Nephron progenitor cell (in vitro differentiated cells): ENCODE data around the gene ANO4.

Experiments used
- DNase-seq: peaks from one replicate; pipeline ENCODE4 v3.0.0; 2021
- H3K27ac Mint-ChIP-seq: 2 replicates; pipeline ENCODE4 v1.8.0; 2021; ENCODE audit warnings: mild to moderate bottlenecking, moderate library complexity, mixed read lengths
- H3K27me3 Mint-ChIP-seq: 2 replicates; pipeline ENCODE4 v1.8.0; 2021; ENCODE audit warnings: mild to moderate bottlenecking, low read depth, mixed read lengths; ENCODE audit not compliant: poor library complexity
- H3K36me3 Mint-ChIP-seq: 2 replicates; pipeline ENCODE4 v1.8.0; 2021; ENCODE audit warnings: low read depth, mixed read lengths
- H3K4me1 Mint-ChIP-seq: 2 replicates; pipeline ENCODE4 v1.8.0; 2021; ENCODE audit warnings: mixed read lengths
- H3K4me3 Mint-ChIP-seq: 2 replicates; pipeline ENCODE4 v1.8.0; 2021; ENCODE audit warnings: mild to moderate bottlenecking, moderate library complexity, mixed read lengths
- H3K9me3 Mint-ChIP-seq: 2 replicates; pipeline ENCODE4 v1.8.0; 2021; ENCODE audit warnings: mild to moderate bottlenecking, moderate library complexity, mixed read lengths
- TF ChIP-seq, protein P1 (sequence below): fragments of 200-600 bp; sonication (generic); IDR thresholded peaks from 2 replicates; pipeline ENCODE4 v1.5.0; 2021; ENCODE audit warnings: antibody characterized with exemption

ANO4 gene

DNA sequence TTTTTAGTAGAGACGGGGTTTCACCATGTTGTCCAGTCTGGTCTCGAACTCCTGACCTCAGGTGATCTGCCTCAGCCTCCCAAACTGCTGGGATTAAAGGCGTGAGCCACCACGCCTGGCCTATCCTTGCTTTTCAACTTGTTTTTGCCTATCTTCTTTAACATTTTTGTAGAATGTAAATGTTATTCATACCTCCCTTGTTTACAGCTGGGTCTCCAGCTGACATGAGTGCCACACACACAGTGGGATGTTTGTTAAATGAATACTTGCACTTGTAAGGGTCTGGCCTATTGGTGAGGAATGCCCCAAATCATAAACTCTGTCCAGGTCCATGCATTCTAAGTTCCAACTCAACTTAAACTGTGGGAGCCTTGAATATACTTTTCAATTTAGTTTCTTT, 176.3 kb downstream of the ANO4 start:
- Mint-ChIP-seq H3K9me3 (no peaks in the 10 kb centered on the region), H3K4me3 (no peak overlapping the region), H3K27me3 (no peaks in the 10 kb centered on the region), H3K36me3 (no peaks in the 10 kb centered on the region), H3K27ac (no peak overlapping the region), H3K4me1 (no peaks in the 10 kb centered on the region)
- no peak for DNase-seq
- TF ChIP-seq, protein P1, sequence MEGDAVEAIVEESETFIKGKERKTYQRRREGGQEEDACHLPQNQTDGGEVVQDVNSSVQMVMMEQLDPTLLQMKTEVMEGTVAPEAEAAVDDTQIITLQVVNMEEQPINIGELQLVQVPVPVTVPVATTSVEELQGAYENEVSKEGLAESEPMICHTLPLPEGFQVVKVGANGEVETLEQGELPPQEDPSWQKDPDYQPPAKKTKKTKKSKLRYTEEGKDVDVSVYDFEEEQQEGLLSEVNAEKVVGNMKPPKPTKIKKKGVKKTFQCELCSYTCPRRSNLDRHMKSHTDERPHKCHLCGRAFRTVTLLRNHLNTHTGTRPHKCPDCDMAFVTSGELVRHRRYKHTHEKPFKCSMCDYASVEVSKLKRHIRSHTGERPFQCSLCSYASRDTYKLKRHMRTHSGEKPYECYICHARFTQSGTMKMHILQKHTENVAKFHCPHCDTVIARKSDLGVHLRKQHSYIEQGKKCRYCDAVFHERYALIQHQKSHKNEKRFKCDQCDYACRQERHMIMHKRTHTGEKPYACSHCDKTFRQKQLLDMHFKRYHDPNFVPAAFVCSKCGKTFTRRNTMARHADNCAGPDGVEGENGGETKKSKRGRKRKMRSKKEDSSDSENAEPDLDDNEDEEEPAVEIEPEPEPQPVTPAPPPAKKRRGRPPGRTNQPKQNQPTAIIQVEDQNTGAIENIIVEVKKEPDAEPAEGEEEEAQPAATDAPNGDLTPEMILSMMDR: no peak

DNA sequence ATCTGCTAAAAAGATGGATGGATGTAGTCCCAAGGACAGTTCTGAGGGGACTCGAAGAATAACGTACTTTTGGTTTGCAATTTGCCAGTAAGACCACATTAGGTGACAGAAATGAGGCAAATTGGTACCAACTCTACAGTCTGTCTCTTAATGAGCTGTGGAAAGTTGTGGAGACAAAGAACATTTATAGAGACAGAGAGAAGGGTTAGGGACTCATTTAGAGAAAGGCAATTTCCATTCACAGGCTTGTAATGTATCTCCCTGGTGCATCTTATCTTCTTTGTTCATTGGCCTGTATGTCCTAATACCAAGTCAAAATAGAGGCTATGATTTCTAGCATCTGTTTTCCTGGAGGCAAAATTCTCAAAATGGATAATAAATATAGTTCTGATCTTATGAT, 177.5 kb downstream of the ANO4 start:
- H3K27me3 Mint-ChIP-seq: no peaks in the 10 kb centered on the region
- no peaks in the 10 kb centered on the region for H3K36me3 Mint-ChIP-seq
- TF ChIP-seq, protein P1: no peak
- no peak overlapping the region for H3K27ac Mint-ChIP-seq
- H3K4me1 Mint-ChIP-seq: no peaks in the 10 kb centered on the region
- DNase-seq: no peak
- H3K4me3 Mint-ChIP-seq: no peak overlapping the region
- no peaks in the 10 kb centered on the region for H3K9me3 Mint-ChIP-seq

DNA sequence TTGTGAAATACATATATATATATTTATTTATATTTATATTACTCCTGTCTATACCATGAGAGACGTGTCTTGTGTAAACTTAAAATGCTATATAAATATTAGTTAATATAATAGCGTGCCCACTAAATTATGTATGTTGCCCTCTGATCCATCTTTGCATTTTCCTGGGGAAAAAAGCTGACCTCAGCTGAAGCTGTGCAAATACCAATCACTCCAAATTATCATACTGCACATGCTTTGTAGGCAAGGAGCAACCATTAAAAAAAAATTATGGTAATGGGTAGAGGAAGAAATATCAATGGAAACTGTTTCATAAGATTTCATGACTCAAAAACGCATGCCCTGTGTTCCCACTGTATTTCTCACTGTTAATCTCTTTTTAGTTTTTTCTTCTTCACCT, 179.8 kb downstream of the ANO4 start:
- H3K9me3 Mint-ChIP-seq: no peaks in the 10 kb centered on the region
- peaks cover 4% of the 10 kb centered on the region for H3K27me3 Mint-ChIP-seq
- TF ChIP-seq, protein P1: no peak
- no peaks in the 10 kb centered on the region for H3K36me3 Mint-ChIP-seq
- H3K4me3 Mint-ChIP-seq: no peak overlapping the region
- no peaks in the 10 kb centered on the region for H3K4me1 Mint-ChIP-seq
- H3K27ac Mint-ChIP-seq: no peak overlapping the region
- no peak for DNase-seq

DNA sequence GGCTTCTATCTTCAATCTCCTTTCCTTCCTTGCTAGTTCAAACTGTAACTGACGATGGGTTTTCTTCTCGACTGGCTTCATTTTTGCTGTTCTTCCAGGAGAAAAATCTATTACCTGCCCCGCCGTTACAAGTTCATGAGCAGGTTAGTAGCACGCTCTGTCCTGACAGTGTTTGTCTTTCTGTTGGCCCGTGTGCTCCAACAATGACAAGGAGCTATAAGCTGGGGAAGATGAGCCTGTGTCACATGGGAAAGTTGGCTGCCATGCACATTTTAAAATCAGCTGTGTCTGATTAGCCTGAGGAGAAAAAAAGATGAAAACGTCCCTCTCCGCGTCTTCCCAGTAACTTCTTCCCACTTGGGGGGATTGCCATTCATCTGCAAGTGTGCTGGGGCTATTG, 180.2 kb downstream of the ANO4 start:
- TF ChIP-seq, protein P1: no peak
- no peaks in the 10 kb centered on the region for H3K36me3 Mint-ChIP-seq
- no peak overlapping the region for H3K27ac Mint-ChIP-seq
- H3K4me3 Mint-ChIP-seq: no peak overlapping the region
- DNase-seq: no peak
- H3K4me1 Mint-ChIP-seq: no peaks in the 10 kb centered on the region
- peaks cover 4% of the 10 kb centered on the region for H3K27me3 Mint-ChIP-seq
- no peaks in the 10 kb centered on the region for H3K9me3 Mint-ChIP-seq

DNA sequence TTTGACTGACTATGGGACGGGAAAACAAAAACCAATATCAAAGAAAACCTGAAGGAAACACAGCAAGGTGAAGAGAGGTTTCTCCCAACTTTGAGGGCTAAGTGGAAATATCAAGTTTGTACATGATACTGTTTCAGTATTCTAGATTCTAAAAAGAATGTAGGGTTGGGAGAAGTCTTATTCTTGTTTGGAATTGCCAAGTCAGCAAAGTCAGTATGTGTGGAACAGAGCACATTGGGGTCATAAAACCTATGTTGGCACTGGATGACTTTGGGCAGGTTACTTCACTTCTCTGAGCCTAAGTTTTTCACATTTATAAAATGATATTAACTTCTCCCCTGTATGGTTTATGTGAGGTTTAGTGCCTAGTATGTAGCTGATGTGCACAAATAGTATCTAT, 182.2 kb downstream of the ANO4 start:
- TF ChIP-seq, protein P1: no peak
- Mint-ChIP-seq H3K4me1 (no peaks in the 10 kb centered on the region), H3K27me3 (peaks cover 4% of the 10 kb centered on the region), H3K27ac (no peak overlapping the region), H3K4me3 (no peak overlapping the region), H3K36me3 (no peaks in the 10 kb centered on the region), H3K9me3 (no peaks in the 10 kb centered on the region)
- DNase-seq: no peak

DNA sequence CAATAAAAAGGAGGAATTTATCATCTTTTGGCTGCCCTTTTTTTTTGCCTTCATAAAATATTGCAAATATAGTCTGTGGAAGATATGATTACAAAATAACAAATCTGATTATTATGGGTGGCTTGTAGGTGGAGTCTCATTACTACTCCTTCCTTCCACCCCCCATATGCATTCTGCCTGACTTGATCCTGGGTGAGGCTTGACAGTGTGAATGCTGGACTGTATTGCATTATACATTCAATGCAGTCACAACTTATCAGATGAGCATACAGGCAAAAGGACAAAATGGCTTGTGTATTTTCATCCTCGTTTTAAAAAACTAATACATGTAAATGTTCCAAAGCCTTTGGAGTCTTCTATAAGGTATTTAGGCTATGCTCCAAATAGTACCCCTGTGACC, 186.3 kb downstream of the ANO4 start:
- H3K4me3 Mint-ChIP-seq: no peak overlapping the region
- no peaks in the 10 kb centered on the region for H3K36me3 Mint-ChIP-seq
- H3K9me3 Mint-ChIP-seq: no peaks in the 10 kb centered on the region
- H3K4me1 Mint-ChIP-seq: no peaks in the 10 kb centered on the region
- H3K27me3 Mint-ChIP-seq: peaks cover 7% of the 10 kb centered on the region
- H3K27ac Mint-ChIP-seq: no peak overlapping the region
- no peak for DNase-seq
- TF ChIP-seq, protein P1: no peak
